Keratinocyte (primary cell): ENCODE measurements around the gene MALRD1. TPM values are rescaled to one million over a fixed set of nuclear protein-coding genes. Genes with fewer than 3 reads are reported as not detected.
A peak's percentile ranks its signal among the peaks of the same experiment; 100 is the strongest.

ENCODE experiments used
- DNase-seq: peaks from one replicate; pipeline ENCODE4 v3.0.0-alpha.2; 2011; ENCODE audit warnings: low read depth, missing footprints, low spot score
- FAIRE-seq: peaks from 2 replicates; lab custom pipeline; 2011; peaks lifted over from hg19 to GRCh38; lab: Jason Lieb, UNC
- H2AFZ ChIP-seq: 2 replicates; pipeline ENCODE4 v1.6.0; 2012; ENCODE audit warnings: low read length, control low read depth, inconsistent platforms; ENCODE audit not compliant: control insufficient read depth
- H3K27ac ChIP-seq: 2 replicates; pipeline ENCODE4 v1.5.1; 2011; ENCODE audit warnings: low read length; ENCODE audit not compliant: control insufficient read depth, insufficient read depth
- H3K27me3 ChIP-seq: 3 replicates; pipeline ENCODE4 v1.6.0; 2011; ENCODE audit warnings: low read length; ENCODE audit not compliant: control insufficient read depth, insufficient read depth; ENCODE audit errors: extremely low read depth
- H3K36me3 ChIP-seq, 2 experiments: 2 replicates in 1 of 2; 3 replicates in 1 of 2; pipeline ENCODE4 v1.5.1; 2011; ENCODE audit warnings: low read length in 2 of 2, mild to moderate bottlenecking in 1 of 2; ENCODE audit not compliant: control insufficient read depth in 2 of 2, insufficient read depth in 2 of 2; ENCODE audit errors: extremely low read depth in 1 of 2
- H3K4me1 ChIP-seq: 3 replicates; pipeline ENCODE4 v1.5.1; 2011; ENCODE audit warnings: low read length; ENCODE audit not compliant: control insufficient read depth, insufficient read depth; ENCODE audit errors: extremely low read depth
- H3K4me2 ChIP-seq: 3 replicates; pipeline ENCODE4 v1.6.0; 2011; ENCODE audit warnings: low read depth, low read length; ENCODE audit not compliant: control insufficient read depth, insufficient read depth; ENCODE audit errors: extremely low read depth
- H3K4me3 ChIP-seq, 3 experiments: fragments of 200-600 bp in 1 of 3; sonication (generic) in 1 of 3; 2 replicates in 2 of 3; 3 replicates in 1 of 3; pipeline ENCODE4 v1.5.1; 2011 to 2016; ENCODE audit warnings: low read length in 3 of 3, mild to moderate bottlenecking in 3 of 3, control low read depth in 2 of 3, inconsistent platforms in 1 of 3, low read depth in 1 of 3, mixed read lengths in 1 of 3, mixed run types in 1 of 3, moderate library complexity in 1 of 3; ENCODE audit not compliant: control insufficient read depth in 2 of 3, insufficient read depth in 2 of 3; ENCODE audit errors: extremely low read depth in 1 of 3
- H3K79me2 ChIP-seq: 2 replicates; pipeline ENCODE4 v1.6.0; 2012; ENCODE audit warnings: low read length; ENCODE audit not compliant: control insufficient read depth, insufficient read depth
- H3K9ac ChIP-seq: 3 replicates; pipeline ENCODE4 v1.6.0; 2011; ENCODE audit warnings: low read length; ENCODE audit not compliant: control insufficient read depth, insufficient read depth; ENCODE audit errors: extremely low read depth
- H3K9me1 ChIP-seq: 3 replicates; pipeline ENCODE4 v1.6.0; 2011; ENCODE audit warnings: low read length; ENCODE audit not compliant: control insufficient read depth, insufficient read depth; ENCODE audit errors: extremely low read depth
- H3K9me3 ChIP-seq: 2 replicates; pipeline ENCODE4 v1.5.1; 2012; ENCODE audit warnings: low read depth, low read length; ENCODE audit not compliant: control insufficient read depth
- H4K20me1 ChIP-seq: 3 replicates; pipeline ENCODE4 v1.6.0; 2011; ENCODE audit warnings: low read length; ENCODE audit not compliant: control insufficient read depth, insufficient read depth; ENCODE audit errors: extremely low read depth
- EZH2 ChIP-seq: IDR thresholded peaks from one replicate; pipeline ENCODE4 v1.6.1; 2012; ENCODE audit warnings: inconsistent platforms, mild to moderate bottlenecking, low read length, moderate library complexity
- dilution Hi-C: fragments of 300-500 bp; cut with MboI; formaldehyde crosslinking; loops from one replicate; pipeline ENCODE4 v1.7.0; 2020; ENCODE audit warnings: low sequenced_read_pairs; ENCODE audit not compliant: extremely low pct_ligation_motif_present
- polyA plus RNA-seq, 5 experiments: library from polyadenylated mRNA; depleted of rRNA in 3 of 5; stranded (reverse) in 3 of 5; stranded (forward) in 1 of 5; unstranded in 1 of 5; fragments of >200 nt; gene quantifications; 1 replicate in 1 of 5; 2 replicates in 3 of 5; 3 replicates in 1 of 5; pipeline versions ENCODE4 v1.2.1 to v1.2.3, GENCODE V29; 2011 to 2012; ENCODE audit warnings: missing spikeins in 2 of 5, low read depth in 1 of 5, low replicate concordance in 1 of 5
- TF ChIP-seq, protein P1 (sequence below), 3 experiments: IDR thresholded peaks in 1 of 3; conservative IDR thresholded peaks in 1 of 3; optimal IDR thresholded peaks in 1 of 3; 2 replicates in 2 of 3; 3 replicates in 1 of 3; pipeline versions ENCODE3 to v1.5.1; 2011; ENCODE audit warnings: low read length in 3 of 3, mild to moderate bottlenecking in 3 of 3, moderate library complexity in 2 of 3, control low read depth in 1 of 3, inconsistent platforms in 1 of 3; ENCODE audit not compliant: insufficient read depth in 2 of 3; ENCODE audit errors: extremely low read depth in 1 of 3

Gene MALRD1
- polyA plus RNA-seq, 1 donor (not counting 4 experiments of a cell fraction or from before 2014, with no cell fraction given) = not detected

- H3K4me2 ChIP-seq = no peak overlapping the region
- no peaks in the 10 kb centered on the region for H3K79me2 ChIP-seq
- dilution Hi-C loops = no loop called here
- H3K9me3 ChIP-seq = no peaks in the 10 kb centered on the region
- H3K4me1 ChIP-seq = peaks cover 9% of the 10 kb centered on the region
- no peaks in the 10 kb centered on the region for H4K20me1 ChIP-seq
- H2AFZ ChIP-seq = no peak overlapping the region
- no peak for FAIRE-seq
- no peak overlapping the region for H3K27ac ChIP-seq
- no peak overlapping the region for H3K9ac ChIP-seq
- H3K36me3 ChIP-seq = no peaks in the 10 kb centered on the region
- TF ChIP-seq EZH2 = no peak
- TF ChIP-seq, protein P1, sequence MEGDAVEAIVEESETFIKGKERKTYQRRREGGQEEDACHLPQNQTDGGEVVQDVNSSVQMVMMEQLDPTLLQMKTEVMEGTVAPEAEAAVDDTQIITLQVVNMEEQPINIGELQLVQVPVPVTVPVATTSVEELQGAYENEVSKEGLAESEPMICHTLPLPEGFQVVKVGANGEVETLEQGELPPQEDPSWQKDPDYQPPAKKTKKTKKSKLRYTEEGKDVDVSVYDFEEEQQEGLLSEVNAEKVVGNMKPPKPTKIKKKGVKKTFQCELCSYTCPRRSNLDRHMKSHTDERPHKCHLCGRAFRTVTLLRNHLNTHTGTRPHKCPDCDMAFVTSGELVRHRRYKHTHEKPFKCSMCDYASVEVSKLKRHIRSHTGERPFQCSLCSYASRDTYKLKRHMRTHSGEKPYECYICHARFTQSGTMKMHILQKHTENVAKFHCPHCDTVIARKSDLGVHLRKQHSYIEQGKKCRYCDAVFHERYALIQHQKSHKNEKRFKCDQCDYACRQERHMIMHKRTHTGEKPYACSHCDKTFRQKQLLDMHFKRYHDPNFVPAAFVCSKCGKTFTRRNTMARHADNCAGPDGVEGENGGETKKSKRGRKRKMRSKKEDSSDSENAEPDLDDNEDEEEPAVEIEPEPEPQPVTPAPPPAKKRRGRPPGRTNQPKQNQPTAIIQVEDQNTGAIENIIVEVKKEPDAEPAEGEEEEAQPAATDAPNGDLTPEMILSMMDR (optimal IDR thresholded peaks at IDR 0.05 in 1 of 3, IDR thresholded peaks at IDR 0.05 in 1 of 3, conservative IDR thresholded peaks at IDR 0.05 in 1 of 3; ENCODE audit: extremely low read depth in 1 of 3, insufficient read depth in 2 of 3, low read length in 3 of 3) = no peak
- DNase-seq = no peak
- H3K9me1 ChIP-seq = no peaks in the 10 kb centered on the region
- no peak overlapping the region for H3K4me3 ChIP-seq
- no peaks in the 10 kb centered on the region for H3K27me3 ChIP-seq
These were observed 656.6 kb downstream of the MALRD1 start for GRCh38 chr10:19705250-19705649.

DNA sequence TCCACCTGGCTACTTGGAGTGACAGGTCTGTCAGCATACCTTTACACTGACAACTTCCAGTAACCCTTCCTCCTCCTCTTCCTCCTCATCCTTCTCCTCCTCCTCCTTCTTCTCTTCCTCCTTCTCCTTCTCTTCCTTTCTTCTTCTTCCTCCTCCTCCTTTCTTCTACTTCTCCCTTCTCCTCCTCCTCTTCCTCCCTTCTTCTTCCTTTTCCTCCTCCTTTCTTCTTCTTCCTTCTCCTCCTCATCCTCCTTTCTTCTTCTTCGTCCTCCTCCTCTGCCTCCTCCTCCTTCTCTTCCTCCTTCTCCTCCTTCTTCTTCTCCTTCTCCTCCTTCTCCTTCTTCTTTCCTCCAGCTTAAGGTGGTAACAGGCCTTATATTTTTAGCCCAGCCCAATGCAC is 658.3 kb downstream of the MALRD1 start:
- Histone ChIP-seq H3K4me3 (no peak overlapping the region), H3K36me3 (no peaks in the 10 kb centered on the region), H3K4me2 (peak overlapping the region; percentile 10), H3K27me3 (no peaks in the 10 kb centered on the region), H4K20me1 (no peaks in the 10 kb centered on the region), H3K4me1 (peaks cover 6% of the 10 kb centered on the region), H3K9ac (no peak overlapping the region), H2AFZ (peak overlapping the region; percentile 23), H3K9me1 (no peaks in the 10 kb centered on the region), H3K27ac (no peak overlapping the region), H3K79me2 (no peaks in the 10 kb centered on the region), H3K9me3 (no peaks in the 10 kb centered on the region)
- DNase-seq = no peak
- dilution Hi-C loops = no loop called here
- no peak for TF ChIP-seq EZH2
- TF ChIP-seq, protein P1 (optimal IDR thresholded peaks at IDR 0.05 in 1 of 3, IDR thresholded peaks at IDR 0.05 in 1 of 3, conservative IDR thresholded peaks at IDR 0.05 in 1 of 3; ENCODE audit: extremely low read depth in 1 of 3, insufficient read depth in 2 of 3, low read length in 3 of 3) = no peak
- no peak for FAIRE-seq
